Embryonic facial prominence (tissue), 1 donor: ENCODE data around the gene NANOS1.
"Not testable (repeated sequence)": the region's sequence is repeated elsewhere in the genome, so short reads cannot be mapped to it uniquely, and the experiment has no call there.

Source experiments
- DNase-seq: peaks from one replicate; pipeline ENCODE4 v3.0.0-alpha.2; 2016; ENCODE audit errors: extremely low spot score

The NANOS1 gene

GRCh38 chr10:119007211-119007574 lies 22.3 kb upstream of the NANOS1 start:
- no peak for DNase-seq

- no peak for DNase-seq
Measured at GRCh38 chr10:119020627-119020946, 8.9 kb upstream of the NANOS1 start.

- no peak for DNase-seq
Measured at GRCh38 chr10:119022846-119023552, 6.5 kb upstream of the NANOS1 start.

GRCh38 chr10:119023553-119023868 lies 6.0 kb upstream of the NANOS1 start:
- no peak for DNase-seq

DNA sequence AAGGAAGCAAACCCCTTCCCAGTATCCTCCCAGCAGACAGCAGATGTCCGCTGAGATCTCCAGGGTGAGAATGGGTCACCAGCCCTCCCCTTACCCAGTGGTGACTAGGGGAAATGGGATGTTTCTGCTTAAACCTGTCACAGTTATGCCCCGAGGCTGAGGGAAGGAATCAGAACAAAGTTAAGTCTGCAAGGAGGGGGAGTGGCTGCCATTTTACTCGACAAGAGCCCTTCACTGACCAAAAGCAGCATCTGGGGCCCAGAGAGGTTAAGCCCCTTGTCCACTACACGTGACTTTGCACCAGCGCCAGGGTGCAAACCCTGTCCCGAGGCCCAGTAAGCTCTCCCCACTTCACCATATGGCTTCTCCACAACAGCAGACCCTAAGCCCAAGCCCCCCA lies 4.6 kb upstream of the NANOS1 start:
- DNase-seq = no peak

DNA sequence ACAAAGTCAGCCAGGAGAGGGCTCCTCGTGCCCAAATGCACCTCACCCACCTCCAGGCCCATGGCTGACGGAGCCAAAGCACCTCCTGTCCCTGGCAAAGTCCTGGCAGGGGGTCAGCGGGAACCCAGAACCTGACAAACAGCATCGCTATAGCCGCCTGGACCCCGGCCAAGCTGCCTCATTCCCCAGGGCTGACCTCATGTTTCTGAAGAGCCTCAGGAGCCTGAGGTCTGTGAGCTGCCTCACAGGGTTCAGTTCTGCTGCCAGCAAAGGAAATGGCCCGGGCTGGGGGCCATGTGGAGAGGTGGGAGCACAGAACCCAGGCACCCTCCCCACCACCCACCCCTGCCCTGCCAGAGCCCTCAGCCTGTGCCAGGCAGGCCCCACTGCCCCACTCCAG lies 4.2 kb upstream of the NANOS1 start:
- no peak for DNase-seq

DNA sequence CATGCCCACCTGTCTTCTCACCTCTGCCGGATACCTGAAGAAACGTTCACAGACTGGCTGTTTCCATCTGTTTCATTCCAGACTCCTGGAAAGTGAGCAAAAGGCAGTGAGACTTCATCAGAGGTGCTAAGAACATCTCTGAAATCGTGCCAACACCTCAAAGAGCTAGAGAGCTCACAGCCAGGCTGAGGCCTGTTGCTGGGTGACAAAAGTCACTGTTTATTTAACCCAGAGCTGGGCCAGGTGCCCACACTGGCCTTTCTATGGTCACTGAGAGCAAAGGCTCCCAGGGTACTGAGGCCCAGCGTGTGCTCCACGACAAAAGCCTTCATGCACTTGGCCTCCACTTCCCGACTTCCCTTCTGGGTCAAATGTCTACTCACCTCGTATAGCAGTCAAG lies 3.7 kb upstream of the NANOS1 start:
- DNase-seq = no peak

- DNase-seq = no peak
Measured at GRCh38 chr10:119026301-119027110, 3.0 kb upstream of the NANOS1 start.

- DNase-seq = not testable (repeated sequence)
Measured at GRCh38 chr10:119028445-119028899, 1.0 kb upstream of the NANOS1 start.

DNA sequence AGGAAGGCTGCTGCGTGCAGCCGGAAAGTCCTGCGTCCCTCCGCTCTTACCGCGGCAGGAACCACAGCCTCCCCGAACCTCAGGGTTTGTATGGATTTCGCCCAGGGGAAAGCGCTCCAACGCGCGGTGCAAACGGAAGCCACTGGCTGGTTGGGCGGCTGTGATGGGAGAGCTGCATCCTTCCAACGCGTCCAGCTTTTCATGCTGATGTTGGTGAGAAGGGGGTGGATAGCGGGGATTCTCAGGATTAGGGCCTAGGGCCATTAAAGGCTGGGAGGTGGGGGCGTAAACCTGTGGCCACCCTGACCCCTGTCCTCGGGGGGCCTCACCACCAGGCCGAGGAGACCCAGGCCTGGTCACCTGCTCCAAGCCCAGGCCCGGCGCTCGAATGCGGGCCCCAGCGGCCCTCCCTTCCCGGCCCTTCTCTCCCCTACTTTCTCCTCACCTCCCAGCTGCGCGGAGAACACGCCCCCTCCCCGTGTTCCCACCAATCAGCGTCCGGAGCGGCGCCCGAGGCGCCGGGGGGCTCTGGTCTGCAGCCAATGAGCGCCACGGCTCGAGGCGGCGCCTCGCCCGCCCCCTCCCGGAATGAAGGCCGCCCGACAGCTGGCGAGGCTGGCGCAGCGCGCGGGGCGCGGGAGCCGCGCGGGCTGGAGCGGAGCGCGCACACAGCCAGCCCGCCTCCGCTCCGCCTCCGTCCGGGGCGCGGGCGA lies 458 bp upstream of the NANOS1 start:
- DNase-seq = no peak

DNA sequence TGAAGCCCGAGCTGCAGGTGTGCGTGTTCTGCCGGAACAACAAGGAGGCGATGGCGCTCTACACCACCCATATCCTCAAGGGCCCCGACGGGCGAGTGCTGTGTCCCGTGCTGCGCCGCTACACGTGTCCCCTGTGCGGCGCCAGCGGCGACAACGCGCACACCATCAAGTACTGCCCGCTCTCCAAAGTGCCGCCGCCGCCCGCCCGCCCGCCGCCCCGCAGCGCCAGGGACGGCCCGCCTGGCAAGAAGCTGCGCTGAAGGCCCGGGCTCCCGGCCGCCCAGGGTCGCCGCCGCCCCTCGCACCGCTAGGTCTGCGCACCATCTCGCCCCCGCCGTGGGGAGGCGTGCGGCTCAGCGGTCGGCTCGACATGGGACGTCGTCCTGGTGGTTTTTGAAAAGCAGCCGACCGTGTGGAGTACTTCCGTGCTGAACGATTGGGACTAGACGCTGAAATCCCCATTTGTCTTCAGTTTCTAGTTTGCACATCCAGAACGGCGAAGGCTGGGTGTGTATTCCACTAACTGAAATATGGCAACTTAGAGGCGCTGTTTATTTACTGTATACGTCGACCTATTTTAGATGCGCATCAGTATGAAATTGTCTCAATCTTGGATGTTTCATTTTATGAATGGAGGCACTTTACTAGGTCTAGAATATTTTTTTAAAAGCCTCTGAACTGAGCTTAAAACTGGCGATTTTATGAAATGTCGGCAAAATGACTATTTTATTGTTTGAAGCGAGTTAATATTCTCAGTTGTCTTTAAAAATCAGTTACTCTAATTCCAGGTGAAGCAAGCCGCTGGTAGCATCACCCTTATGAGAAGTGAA lies 1.1 kb downstream of the NANOS1 start:
- no peak for DNase-seq

DNA sequence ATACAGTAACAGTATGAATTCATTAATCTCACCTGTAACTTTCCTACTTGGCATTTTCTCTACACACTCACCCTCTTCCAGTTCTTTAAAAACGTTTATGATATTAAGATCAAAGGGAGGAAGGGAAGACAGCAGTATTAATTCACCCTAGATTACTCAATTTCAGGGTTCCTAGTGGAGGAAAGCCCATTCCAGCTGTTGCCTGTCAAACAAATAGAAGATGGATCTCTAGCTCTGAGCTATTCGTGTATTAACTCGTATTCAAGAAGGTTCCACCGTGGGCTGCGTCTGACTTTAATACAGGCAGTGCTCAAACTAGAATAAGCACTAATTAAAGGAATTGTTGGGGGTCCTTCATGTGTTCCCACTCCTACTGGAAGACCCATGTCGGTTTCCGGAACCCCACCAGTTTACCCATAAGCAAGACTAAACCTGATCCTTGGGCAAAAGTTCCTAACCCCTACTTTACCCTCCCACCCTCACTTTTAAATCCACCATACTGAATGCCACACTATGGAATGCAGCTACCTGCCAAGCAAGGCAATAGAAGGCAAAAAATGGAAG lies 2.1 kb downstream of the NANOS1 start:
- no peak for DNase-seq

- DNase-seq = no peak
Measured at GRCh38 chr10:119039161-119039560, 9.6 kb downstream of the NANOS1 start.

GRCh38 chr10:119041326-119041725 lies 11.8 kb downstream of the NANOS1 start:
- DNase-seq = no peak

- no peak for DNase-seq
Measured at GRCh38 chr10:119042169-119042568, 12.7 kb downstream of the NANOS1 start.

DNA sequence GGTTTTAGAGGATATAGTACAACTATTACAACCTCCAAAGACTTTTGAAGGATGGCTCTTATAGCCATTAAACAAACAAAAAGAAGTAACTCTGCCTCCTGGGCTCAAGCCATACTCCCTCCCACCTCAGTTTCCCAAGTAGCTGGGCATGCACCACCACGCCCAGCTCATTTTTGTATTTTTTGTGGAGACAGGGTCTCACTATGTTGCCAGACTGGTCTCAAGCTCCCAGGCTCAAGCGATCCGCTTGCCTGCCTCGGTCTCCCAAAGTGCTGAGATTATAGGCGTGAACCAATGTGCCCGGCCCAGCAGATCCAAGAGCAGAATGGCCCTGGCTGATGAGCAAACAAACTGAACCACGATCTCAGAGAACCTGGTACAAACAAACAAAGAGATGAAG lies 16.0 kb downstream of the NANOS1 start:
- no peak for DNase-seq

- no peak for DNase-seq
Measured at GRCh38 chr10:119049361-119049760, 19.8 kb downstream of the NANOS1 start.

DNA sequence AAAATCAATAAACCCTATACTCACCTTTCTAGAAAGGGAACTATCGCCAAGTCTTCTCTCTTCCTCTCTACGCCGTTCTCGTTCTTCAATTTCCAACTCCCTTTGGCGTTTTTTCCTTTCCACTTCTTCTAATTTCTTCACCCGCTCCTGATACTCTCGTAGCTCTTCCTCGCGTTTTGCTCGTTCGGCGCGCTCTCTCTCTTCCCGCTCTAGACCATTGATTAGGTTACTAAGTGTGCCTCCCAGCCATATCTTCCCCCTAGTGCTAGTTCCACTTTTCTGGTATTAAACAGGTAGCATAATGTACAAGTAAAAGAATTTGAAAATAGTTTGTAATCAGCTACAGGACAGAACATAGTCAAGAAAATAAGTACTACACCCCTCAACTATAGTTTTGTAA lies 20.3 kb downstream of the NANOS1 start:
- DNase-seq = no peak

DNA sequence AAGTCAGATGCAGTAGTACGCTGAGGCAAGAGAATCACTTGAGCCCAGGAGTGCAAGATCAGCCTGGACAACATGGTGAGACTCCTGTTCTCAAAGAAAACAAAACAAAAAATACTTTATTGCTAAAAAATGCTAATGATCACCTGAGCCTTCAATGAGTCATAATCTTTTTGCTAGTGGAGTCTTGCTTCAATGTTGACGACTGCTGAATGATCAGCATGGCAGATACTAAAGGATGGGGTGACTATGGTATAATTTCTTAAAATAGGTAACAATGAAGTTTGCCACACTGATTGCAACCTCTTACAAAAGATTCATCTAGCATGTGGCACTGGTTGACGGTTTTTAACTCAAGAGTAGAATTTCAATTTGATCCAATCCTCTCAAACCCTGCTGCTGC lies 22.3 kb downstream of the NANOS1 start:
- no peak for DNase-seq

DNA sequence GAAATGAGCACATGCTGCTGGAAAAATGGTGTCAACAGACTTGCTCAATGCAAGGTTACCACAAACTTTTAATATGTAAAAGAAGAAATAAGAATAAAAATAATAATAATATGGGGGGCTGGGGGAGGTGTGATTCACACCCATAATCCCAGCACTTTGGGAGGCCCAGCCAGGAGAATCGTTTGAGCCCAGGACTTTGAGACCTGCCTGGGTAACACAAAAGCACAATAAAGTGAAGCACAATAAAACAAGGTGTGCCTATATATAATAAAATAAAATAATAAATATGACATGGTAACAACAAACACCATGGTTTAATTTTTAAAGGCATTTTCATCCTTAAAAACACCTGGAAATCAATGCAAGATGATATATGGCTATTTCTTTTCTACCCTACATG lies 26.0 kb downstream of the NANOS1 start:
- no peak for DNase-seq

DNA sequence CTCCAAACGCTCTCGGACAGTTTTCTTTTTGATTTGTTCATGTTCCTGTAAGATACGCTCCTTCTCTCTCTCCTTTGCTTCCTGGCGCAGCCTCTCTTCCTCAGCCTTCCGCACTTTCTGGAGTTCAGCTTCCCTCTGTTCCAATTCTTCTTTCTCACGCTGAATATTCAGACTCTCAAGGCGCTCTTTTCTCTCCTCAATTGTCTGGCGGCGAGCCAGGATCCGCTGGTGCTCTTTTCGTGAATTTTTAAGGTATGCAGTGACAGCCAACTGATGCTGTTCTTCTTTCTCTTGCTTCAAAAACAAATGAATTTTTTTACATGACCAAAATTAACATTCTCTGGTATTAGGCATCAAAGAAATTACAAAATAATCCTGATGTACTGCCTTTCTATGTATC lies 28.5 kb downstream of the NANOS1 start:
- DNase-seq = no peak

GRCh38 chr10:119059557-119059956 lies 30.0 kb downstream of the NANOS1 start:
- no peak for DNase-seq
